ENCODE measurements around the gene SMARCD3. TPM values are rescaled to one million over a fixed set of nuclear protein-coding genes. Genes with fewer than 3 reads are reported as not detected.

The SMARCD3 gene
- polyA plus RNA-seq, 3 donors = 104 to 183 (median 112) TPM

DNA sequence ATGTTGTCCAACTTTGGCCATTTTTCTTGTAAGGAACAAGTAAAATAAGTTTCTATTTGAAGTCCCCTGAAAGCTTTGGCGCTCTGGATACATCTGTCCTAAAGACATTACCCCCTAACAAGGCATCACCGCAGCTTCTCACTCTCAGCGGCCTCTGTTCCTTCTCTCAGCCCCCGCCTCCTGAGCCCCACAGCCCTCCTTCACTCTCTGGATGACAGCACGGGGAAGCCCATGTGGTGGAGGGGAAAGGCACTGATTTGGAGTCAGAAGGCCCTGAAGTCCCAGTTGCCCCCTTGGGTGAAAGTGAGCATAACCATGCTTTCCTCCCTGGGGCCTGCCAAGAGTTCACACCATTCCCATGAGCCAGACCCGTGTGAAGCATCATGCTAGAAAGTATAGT, 42.8 kb downstream of the SMARCD3 start:
- H3K4me1 Mint-ChIP-seq = no peaks in the 10 kb centered on the region
- H3K9ac ChIP-seq (ENCODE audit: insufficient read depth, low read length, poor library complexity, severe bottlenecking) = no peak overlapping the region
- intact Hi-C loops (cut with micrococcal nuclease) = no loop called here
- peak overlapping the region in 1 of 2 donors; percentile 33 for H3K4me3 Mint-ChIP-seq
- no peaks in the 10 kb centered on the region for H3K36me3 ChIP-seq (replicated peaks in 1 of 2; ENCODE audit: control insufficient read depth in 1 of 2, insufficient read depth in 2 of 2, low read length in 2 of 2)
- H3K79me2 ChIP-seq (ENCODE audit: insufficient read depth, low read length) = no peaks in the 10 kb centered on the region
- peaks cover 3 to 11% of the 10 kb centered on the region in 2 donors for H3K27me3 ChIP-seq (ENCODE audit: control insufficient read depth in 2 of 2, insufficient read depth in 2 of 2, low read length in 2 of 2)
- no peaks in the 10 kb centered on the region for H3K4me1 ChIP-seq (ENCODE audit: control insufficient read depth in 1 of 2, insufficient read depth in 2 of 2, low read length in 2 of 2)
- no peak overlapping the region for H3K4me3 ChIP-seq (replicated peaks in 1 of 3; ENCODE audit: low read depth in 2 of 3, low read length in 3 of 3)
- peaks cover 0 to 4% (median 0%) of the 10 kb centered on the region in 7 donors for H3K9me3 Mint-ChIP-seq
- H4K20me1 ChIP-seq (ENCODE audit: insufficient read depth, low read length) = peaks cover 3% of the 10 kb centered on the region
- no peak overlapping the region for H3K27ac Mint-ChIP-seq
- no peak for DNase-seq
- H3K36me3 Mint-ChIP-seq = peaks cover 0 to 3% of the 10 kb centered on the region in 2 donors
- peaks cover 35 to 59% (median 36%) of the 10 kb centered on the region in 3 donors for H3K27me3 Mint-ChIP-seq (ENCODE audit: low read depth in 3 of 3)
- no peaks in the 10 kb centered on the region for H3K9me3 ChIP-seq (replicated peaks in 1 of 2; ENCODE audit: control insufficient read depth in 1 of 2, insufficient read depth in 1 of 2, low read length in 2 of 2)
- no peak overlapping the region for H3K27ac ChIP-seq (ENCODE audit: low read depth in 1 of 2, low read length in 2 of 2)
- no peak overlapping the region for H3K4me2 ChIP-seq (replicated peaks; ENCODE audit: extremely low read depth, low read length, poor library complexity, severe bottlenecking)
- no peak for TF ChIP-seq CTCF (IDR thresholded peaks at IDR 0.05)
- WGBS (ENCODE audit: insufficient coverage) = no CpG with 5 or more reads among the region's 6 CpGs
- no peak overlapping the region for H2AFZ ChIP-seq (ENCODE audit: insufficient read depth, low read depth, low read length, poor library complexity, severe bottlenecking)

- DNase-seq = no peak
- peaks cover 35 to 58% (median 36%) of the 10 kb centered on the region in 3 donors for H3K27me3 Mint-ChIP-seq (ENCODE audit: low read depth in 3 of 3)
- no peak overlapping the region for H3K4me3 Mint-ChIP-seq
- peaks cover 3% of the 10 kb centered on the region for H4K20me1 ChIP-seq (ENCODE audit: insufficient read depth, low read length)
- H3K4me1 Mint-ChIP-seq = no peaks in the 10 kb centered on the region
- H3K36me3 Mint-ChIP-seq = no peaks in the 10 kb centered on the region
- peaks cover 0 to 4% (median 0%) of the 10 kb centered on the region in 7 donors for H3K9me3 Mint-ChIP-seq
- no peak overlapping the region for H2AFZ ChIP-seq (ENCODE audit: insufficient read depth, low read depth, low read length, poor library complexity, severe bottlenecking)
- H3K9ac ChIP-seq (ENCODE audit: insufficient read depth, low read length, poor library complexity, severe bottlenecking) = no peak overlapping the region
- TF ChIP-seq CTCF (IDR thresholded peaks at IDR 0.05) = no peak
- H3K36me3 ChIP-seq (replicated peaks in 1 of 2; ENCODE audit: control insufficient read depth in 1 of 2, insufficient read depth in 2 of 2, low read length in 2 of 2) = no peaks in the 10 kb centered on the region
- no peaks in the 10 kb centered on the region for H3K4me1 ChIP-seq (ENCODE audit: control insufficient read depth in 1 of 2, insufficient read depth in 2 of 2, low read length in 2 of 2)
- H3K9me3 ChIP-seq (replicated peaks in 1 of 2; ENCODE audit: control insufficient read depth in 1 of 2, insufficient read depth in 1 of 2, low read length in 2 of 2) = no peaks in the 10 kb centered on the region
- no peak overlapping the region for H3K27ac ChIP-seq (ENCODE audit: low read depth in 1 of 2, low read length in 2 of 2)
- intact Hi-C loops (cut with micrococcal nuclease) = no loop called here
- WGBS (ENCODE audit: insufficient coverage) = 82% methylated on average over 46 of the region's 48 CpGs
- no peak overlapping the region for H3K4me2 ChIP-seq (replicated peaks; ENCODE audit: extremely low read depth, low read length, poor library complexity, severe bottlenecking)
- peaks cover 3 to 11% of the 10 kb centered on the region in 2 donors for H3K27me3 ChIP-seq (ENCODE audit: control insufficient read depth in 2 of 2, insufficient read depth in 2 of 2, low read length in 2 of 2)
- H3K4me3 ChIP-seq (replicated peaks in 1 of 3; ENCODE audit: low read depth in 2 of 3, low read length in 3 of 3) = no peak overlapping the region
- H3K79me2 ChIP-seq (ENCODE audit: insufficient read depth, low read length) = no peaks in the 10 kb centered on the region
- no peak overlapping the region for H3K27ac Mint-ChIP-seq
Observed at GRCh38 chr7:151204383-151205032, 44.0 kb downstream of the SMARCD3 start.

All from CD14-positive monocyte (primary cell).